Measurements from ENCODE around the gene CCDC185. TPM values are rescaled to one million over a fixed set of nuclear protein-coding genes. Genes with fewer than 3 reads are reported as not detected.

The CCDC185 gene
- total RNA-seq, 1 donor from 2014 or later = not detected

- H3K9me3 Mint-ChIP-seq (ENCODE audit: unreplicated experiment) = no peaks in the 10 kb centered on the region
- DNase-seq (ENCODE audit: extremely low spot score, unreplicated experiment) = no peak
- H3K27me3 Mint-ChIP-seq (ENCODE audit: unreplicated experiment) = peaks cover 45% of the 10 kb centered on the region
These were observed 28.4 kb upstream of the CCDC185 start for GRCh38 chr1:223364685-223365382.

GRCh38 chr1:223374064-223374610 lies 19.1 kb upstream of the CCDC185 start:
- no peaks in the 10 kb centered on the region for H3K4me1 Mint-ChIP-seq (ENCODE audit: unreplicated experiment)
- H3K9me3 Mint-ChIP-seq (ENCODE audit: unreplicated experiment) = peaks cover 18% of the 10 kb centered on the region
- no peak overlapping the region for H3K27ac Mint-ChIP-seq (ENCODE audit: unreplicated experiment)
- no peak overlapping the region for H3K4me3 Mint-ChIP-seq (ENCODE audit: unreplicated experiment)
- no peaks in the 10 kb centered on the region for H3K36me3 Mint-ChIP-seq (ENCODE audit: unreplicated experiment)
- no peaks in the 10 kb centered on the region for H3K27me3 Mint-ChIP-seq (ENCODE audit: unreplicated experiment)
- no peak for DNase-seq (ENCODE audit: extremely low spot score, unreplicated experiment)
- TF ChIP-seq CTCF (IDR thresholded peaks at IDR 0.05) = no peak

More at GRCh38 chr1:223364685-223365382, 28.4 kb upstream of the CCDC185 start:
- peak overlapping the region; percentile 57 for H3K4me3 Mint-ChIP-seq (ENCODE audit: unreplicated experiment)
- H3K36me3 Mint-ChIP-seq (ENCODE audit: unreplicated experiment) = no peaks in the 10 kb centered on the region
- H3K4me1 Mint-ChIP-seq (ENCODE audit: unreplicated experiment) = peaks cover 14% of the 10 kb centered on the region
- no peak overlapping the region for H3K27ac Mint-ChIP-seq (ENCODE audit: unreplicated experiment)
- no peak for TF ChIP-seq CTCF (IDR thresholded peaks at IDR 0.05)

GRCh38 chr1:223378754-223379153 lies 14.5 kb upstream of the CCDC185 start:
- Mint-ChIP-seq H3K27me3 (ENCODE audit: unreplicated experiment) (no peaks in the 10 kb centered on the region), H3K4me3 (ENCODE audit: unreplicated experiment) (no peak overlapping the region), H3K36me3 (ENCODE audit: unreplicated experiment) (no peaks in the 10 kb centered on the region), H3K27ac (ENCODE audit: unreplicated experiment) (no peak overlapping the region), H3K9me3 (ENCODE audit: unreplicated experiment) (peaks cover 15% of the 10 kb centered on the region), H3K4me1 (ENCODE audit: unreplicated experiment) (no peaks in the 10 kb centered on the region)
- DNase-seq (ENCODE audit: extremely low spot score, unreplicated experiment) = no peak
- TF ChIP-seq CTCF (IDR thresholded peaks at IDR 0.05) = no peak

- no peaks in the 10 kb centered on the region for H3K4me1 Mint-ChIP-seq (ENCODE audit: unreplicated experiment)
- H3K4me3 Mint-ChIP-seq (ENCODE audit: unreplicated experiment) = no peak overlapping the region
- H3K27me3 Mint-ChIP-seq (ENCODE audit: unreplicated experiment) = no peaks in the 10 kb centered on the region
- H3K36me3 Mint-ChIP-seq (ENCODE audit: unreplicated experiment) = no peaks in the 10 kb centered on the region
- TF ChIP-seq CTCF (IDR thresholded peaks at IDR 0.05) = no peak
- DNase-seq (ENCODE audit: extremely low spot score, unreplicated experiment) = no peak
- no peak overlapping the region for H3K27ac Mint-ChIP-seq (ENCODE audit: unreplicated experiment)
- H3K9me3 Mint-ChIP-seq (ENCODE audit: unreplicated experiment) = no peaks in the 10 kb centered on the region
These were observed 7.2 kb upstream of the CCDC185 start for GRCh38 chr1:223386013-223386412.

GRCh38 chr1:223390618-223391017 lies 2.6 kb upstream of the CCDC185 start:
- no peak for DNase-seq (ENCODE audit: extremely low spot score, unreplicated experiment)
- Mint-ChIP-seq H3K27me3 (ENCODE audit: unreplicated experiment) (no peaks in the 10 kb centered on the region), H3K4me1 (ENCODE audit: unreplicated experiment) (no peaks in the 10 kb centered on the region), H3K36me3 (ENCODE audit: unreplicated experiment) (no peaks in the 10 kb centered on the region), H3K9me3 (ENCODE audit: unreplicated experiment) (peaks cover 4% of the 10 kb centered on the region), H3K4me3 (ENCODE audit: unreplicated experiment) (no peak overlapping the region), H3K27ac (ENCODE audit: unreplicated experiment) (no peak overlapping the region)
- TF ChIP-seq CTCF (IDR thresholded peaks at IDR 0.05) = no peak

Measured in osteocyte (in vitro differentiated cells).